A673 (cell line): ENCODE results near the gene HAPLN3.

Source experiments
- CTCF ChIP-seq: fragments of 300-800, 200-600 bp; sonication (generic); conservative IDR thresholded peaks from 2 replicates; pipeline ENCODE4 v1.5.1; 2017; ENCODE audit warnings: low read depth, mild to moderate bottlenecking, antibody characterized with exemption, low read length, moderate library complexity, mixed read lengths
- EZH2 ChIP-seq: fragments of 200-600 bp; sonication (generic); IDR thresholded peaks from 2 replicates; pipeline ENCODE4 v1.6.1; 2017; ENCODE audit warnings: borderline replicate concordance, low read depth, mild to moderate bottlenecking, mixed read lengths, antibody characterized with exemption, low read length; ENCODE audit not compliant: poor library complexity, severe bottlenecking

GRCh38 chr15:88880944-88881740 is 14.2 kb downstream of the HAPLN3 start:
- TF ChIP-seq EZH2: no peak
- no peak for TF ChIP-seq CTCF
